Body of pancreas (tissue), 4 donors: ENCODE data around the gene OGFOD3. TPM values are rescaled to one million over a fixed set of nuclear protein-coding genes. Genes with fewer than 3 reads are reported as not detected.
"Not testable (repeated sequence)": the region's sequence is repeated elsewhere in the genome, so short reads cannot be mapped to it uniquely, and the experiment has no call there.

Experiments
- ATAC-seq: fragments of 150-250 bp; one replicate; pipeline ENCODE4 v1.9.1; 2016
- DNase-seq, 4 donors: peaks; one replicate each; pipeline ENCODE4 v3.0.0-alpha.2; 2019
- H3K27ac ChIP-seq, 4 donors: fragments of 200-600 bp; sonication (generic); 1 replicate in 3 of 4; 2 replicates in 1 of 4; pipeline versions ENCODE4 v1.5.1 to v1.6.1; 2016 to 2019; ENCODE audit warnings: mild to moderate bottlenecking in 1 of 4, mixed read lengths in 1 of 4, moderate library complexity in 1 of 4
- H3K27me3 ChIP-seq, 2 donors: fragments of 200-600 bp; sonication (generic); one replicate each; pipeline ENCODE4 v1.6.0; 2016; ENCODE audit warnings: mild to moderate bottlenecking in 1 of 2
- H3K36me3 ChIP-seq, 2 donors: fragments of 200-600 bp; sonication (generic); replicated peaks in 1 of 2; 2 replicates each; pipeline ENCODE4 v1.5.1; 2016; ENCODE audit warnings: low read depth in 2 of 2; ENCODE audit not compliant: insufficient read depth in 1 of 2
- H3K4me1 ChIP-seq: fragments of 200-600 bp; sonication (generic); one replicate; pipeline ENCODE4 v1.6.0; 2016
- H3K4me3 ChIP-seq, 2 donors: fragments of 200-600 bp; sonication (generic); 1 replicate in 1 of 2; 2 replicates in 1 of 2; pipeline ENCODE4 v1.5.1; 2016 to 2019
- H3K9me3 ChIP-seq, 3 donors: fragments of 200-600 bp; sonication (generic); 1 replicate in 2 of 3; 2 replicates in 1 of 3; pipeline ENCODE4 v1.5.1; 2016
- POLR2A ChIP-seq, 3 donors: fragments of 450-650 bp; IDR thresholded peaks; one replicate each; pipeline ENCODE4 v1.6.1; 2016; ENCODE audit warnings: antibody characterized with exemption in 3 of 3, mild to moderate bottlenecking in 2 of 3
- WGBS, 2 donors: methylation state at CpG; one replicate each; pipeline ENCODE4 v1.1.5; 2017; 5-methylcytosine and 5-hydroxymethylcytosine counted together
- intact Hi-C: fragments of 100-400 bp; cut with DNase I; formaldehyde crosslinking; loops from one replicate; pipeline ENCODE4 v1.15.1; 2023
- total RNA-seq, 2 donors: library from RNA; depleted of rRNA; stranded (reverse); fragments of >200 nt; gene quantifications; one replicate each; pipeline ENCODE4 v1.1.0, GENCODE V29; 2016
- TF ChIP-seq, protein P1 (sequence below), 7 experiments: fragments of 450-650 bp in 4 of 7; fragments of 200-600 bp in 3 of 7; sonication (generic) in 3 of 7; IDR thresholded peaks; one replicate each; pipeline ENCODE4 v1.5.1; 2016 to 2019; ENCODE audit warnings: antibody characterized with exemption in 7 of 7

The OGFOD3 gene
- total RNA-seq, 2 donors from 2014 or later, result 16.8 to 40.0 TPM

DNA sequence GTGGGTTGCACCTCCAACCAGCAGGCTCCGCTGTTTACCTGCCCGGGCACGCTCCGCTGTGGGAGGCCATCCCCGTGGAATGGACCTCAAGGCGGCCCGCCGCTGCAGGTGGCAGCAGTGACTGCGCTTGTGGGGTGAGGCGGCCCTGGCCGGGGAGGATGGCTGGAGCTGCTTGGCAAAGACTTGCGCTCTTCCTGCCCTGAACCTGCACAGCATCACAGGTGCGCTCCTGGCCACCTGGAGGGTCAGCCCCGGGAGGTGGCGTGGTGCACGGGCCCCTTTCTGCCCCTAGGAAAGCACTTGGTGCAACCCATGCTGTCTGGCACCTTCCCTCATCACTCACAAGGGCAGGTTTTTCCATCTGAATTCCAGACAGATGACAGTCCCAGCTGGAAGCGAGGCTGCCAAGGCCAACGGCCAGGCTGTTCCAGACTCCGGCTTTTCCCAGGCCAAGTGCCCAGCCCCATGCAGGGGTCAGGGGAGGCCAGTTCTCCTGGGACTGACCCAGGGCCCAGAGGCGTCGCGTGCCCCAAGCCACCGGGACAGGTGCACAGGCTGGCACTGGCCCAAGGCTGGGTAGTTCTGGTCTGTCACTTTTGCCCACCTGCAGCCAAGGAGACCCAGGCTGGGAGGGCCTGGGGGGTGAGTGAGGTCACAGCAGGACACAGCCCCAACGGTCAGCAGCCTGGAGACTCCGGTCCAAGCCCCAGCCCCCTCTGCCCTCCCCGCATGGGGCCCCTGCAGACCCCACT, 33.5 kb downstream of the OGFOD3 start:
- Histone ChIP-seq H3K4me1 (peaks cover 35% of the 10 kb centered on the region), H3K36me3 (no peaks in the 10 kb centered on the region), H3K27me3 (no peaks in the 10 kb centered on the region), H3K27ac (peak overlapping the region; percentile 46 to 91 (median 84)), H3K9me3 (no peaks in the 10 kb centered on the region), H3K4me3 (no peak overlapping the region)
- ATAC-seq (peak; percentile 89), DNase-seq (peak; percentile 85 to 90 (median 88))
- 0 to 21% methylated on average over 3 to 26 of the region's 26 CpGs for WGBS, 2 donors
- TF ChIP-seq, protein P1, sequence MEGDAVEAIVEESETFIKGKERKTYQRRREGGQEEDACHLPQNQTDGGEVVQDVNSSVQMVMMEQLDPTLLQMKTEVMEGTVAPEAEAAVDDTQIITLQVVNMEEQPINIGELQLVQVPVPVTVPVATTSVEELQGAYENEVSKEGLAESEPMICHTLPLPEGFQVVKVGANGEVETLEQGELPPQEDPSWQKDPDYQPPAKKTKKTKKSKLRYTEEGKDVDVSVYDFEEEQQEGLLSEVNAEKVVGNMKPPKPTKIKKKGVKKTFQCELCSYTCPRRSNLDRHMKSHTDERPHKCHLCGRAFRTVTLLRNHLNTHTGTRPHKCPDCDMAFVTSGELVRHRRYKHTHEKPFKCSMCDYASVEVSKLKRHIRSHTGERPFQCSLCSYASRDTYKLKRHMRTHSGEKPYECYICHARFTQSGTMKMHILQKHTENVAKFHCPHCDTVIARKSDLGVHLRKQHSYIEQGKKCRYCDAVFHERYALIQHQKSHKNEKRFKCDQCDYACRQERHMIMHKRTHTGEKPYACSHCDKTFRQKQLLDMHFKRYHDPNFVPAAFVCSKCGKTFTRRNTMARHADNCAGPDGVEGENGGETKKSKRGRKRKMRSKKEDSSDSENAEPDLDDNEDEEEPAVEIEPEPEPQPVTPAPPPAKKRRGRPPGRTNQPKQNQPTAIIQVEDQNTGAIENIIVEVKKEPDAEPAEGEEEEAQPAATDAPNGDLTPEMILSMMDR (IDR thresholded peaks at IDR 0.05), result peak in 6 of 7 experiments; percentile 13 to 81 (median 57)
- TF ChIP-seq POLR2A (IDR thresholded peaks at IDR 0.05), result peak in 1 of 3 donors; percentile 32
- intact Hi-C loops, result no loop called here

DNA sequence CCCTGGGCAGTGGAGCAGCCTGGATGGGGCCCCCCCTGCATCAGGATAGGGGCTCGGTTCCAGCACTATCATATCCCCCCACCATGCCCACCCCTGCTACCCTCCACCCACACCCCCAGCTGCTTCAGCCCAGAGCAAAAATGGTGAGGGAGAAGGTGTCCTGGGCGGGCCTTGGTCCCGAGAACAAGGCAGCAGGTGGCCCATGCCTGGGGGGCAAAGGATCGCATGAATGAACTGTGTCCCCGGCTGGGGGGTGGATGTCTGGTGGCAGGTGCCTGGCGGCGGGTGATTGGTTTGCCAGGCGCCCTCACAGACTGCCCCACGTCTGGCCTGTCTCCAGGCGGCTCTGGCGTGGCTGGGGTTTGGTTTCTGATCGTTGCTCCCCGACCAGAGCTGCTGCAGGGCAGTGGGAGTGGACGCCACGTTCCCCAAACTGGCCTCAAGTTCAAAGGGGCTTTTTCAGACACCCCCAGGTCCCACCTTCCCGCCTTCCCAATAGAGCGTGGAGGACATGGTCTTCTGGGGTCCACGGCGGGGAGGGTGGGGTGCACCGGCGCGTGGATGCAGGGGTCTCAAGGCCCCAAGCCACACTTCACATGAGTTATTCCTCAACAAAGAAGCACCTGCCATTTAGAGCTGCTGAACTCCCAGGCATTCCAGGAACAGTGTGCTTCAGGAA, 34.2 kb downstream of the OGFOD3 start:
- Histone ChIP-seq H3K4me1 (peaks cover 35% of the 10 kb centered on the region), H3K27ac (peak overlapping the region; percentile 46 to 91 (median 84)), H3K9me3 (no peaks in the 10 kb centered on the region), H3K27me3 (no peaks in the 10 kb centered on the region), H3K4me3 (no peak overlapping the region), H3K36me3 (no peaks in the 10 kb centered on the region)
- peak in 1 of 4 donors; percentile 36 for DNase-seq
- WGBS, 2 donors, result 16 to 31% methylated on average over 6 to 22 of the region's 22 CpGs
- intact Hi-C loops, result no loop called here
- no peak for ATAC-seq
- TF ChIP-seq, protein P1 (IDR thresholded peaks at IDR 0.05), result no peak
- peak in 1 of 3 donors; percentile 61 for TF ChIP-seq POLR2A (IDR thresholded peaks at IDR 0.05)

DNA sequence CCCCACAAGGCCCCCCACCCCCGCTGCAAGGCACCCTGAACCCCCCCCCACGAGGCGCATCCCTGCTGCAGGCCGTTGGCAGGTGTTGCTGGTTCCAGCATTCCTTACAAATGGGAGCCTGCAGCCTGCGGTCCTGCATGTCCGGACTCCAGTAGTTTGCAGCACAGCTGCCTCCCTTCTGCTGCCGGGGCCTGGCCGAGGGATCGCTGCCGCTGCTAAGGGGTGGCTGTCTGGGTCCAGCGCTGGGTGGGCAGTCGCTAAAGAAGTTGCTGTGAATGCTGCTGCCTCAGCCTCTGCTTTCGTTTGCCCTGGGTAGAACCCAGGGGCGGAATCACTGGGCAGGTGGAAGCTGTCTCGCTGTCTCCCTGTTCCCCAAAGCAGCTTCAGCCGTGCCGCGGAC, 35.0 kb downstream of the OGFOD3 start:
- H3K27me3 ChIP-seq, result no peaks in the 10 kb centered on the region

DNA sequence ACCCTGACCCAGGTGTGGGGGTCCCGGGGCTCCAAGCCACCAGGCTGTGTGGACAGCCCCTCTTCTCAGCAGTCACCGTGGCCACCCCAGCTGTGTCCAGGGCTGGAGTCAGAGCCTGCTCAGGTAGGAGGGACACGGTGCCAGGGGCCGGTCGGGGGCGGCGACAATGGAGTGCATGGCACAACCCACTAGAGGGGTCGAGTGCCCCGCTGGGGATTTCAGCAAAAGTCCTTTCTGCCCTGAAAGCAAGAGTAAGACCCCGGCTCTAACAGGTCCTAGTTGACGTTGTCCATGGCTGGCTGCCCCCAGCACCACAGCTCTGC, 35.5 kb downstream of the OGFOD3 start:
- Histone ChIP-seq H3K27me3 (no peaks in the 10 kb centered on the region), H3K4me3 (no peak overlapping the region), H3K9me3 (no peaks in the 10 kb centered on the region), H3K27ac (no peak overlapping the region), H3K4me1 (peaks cover 29% of the 10 kb centered on the region), H3K36me3 (no peaks in the 10 kb centered on the region)
- ATAC-seq (no peak), DNase-seq (no peak)
- intact Hi-C loops, result no loop called here
- no peak for TF ChIP-seq POLR2A (IDR thresholded peaks at IDR 0.05)
- TF ChIP-seq, protein P1 (IDR thresholded peaks at IDR 0.05), result no peak
- 75% methylated on average over 11 of the region's 11 CpGs; no CpG with 5 or more reads in 1 of the 2 donors for WGBS, 2 donors

More for the DNA sequence above, 35.0 kb downstream of the OGFOD3 start:
- no peak for TF ChIP-seq POLR2A (IDR thresholded peaks at IDR 0.05)
- TF ChIP-seq, protein P1 (IDR thresholded peaks at IDR 0.05), result no peak
- no peak overlapping the region for H3K27ac ChIP-seq
- H3K4me1 ChIP-seq, result peaks cover 34% of the 10 kb centered on the region
- no peaks in the 10 kb centered on the region for H3K36me3 ChIP-seq
- ATAC-seq (no peak), DNase-seq (no peak)
- intact Hi-C loops, result no loop called here
- H3K9me3 ChIP-seq, result no peaks in the 10 kb centered on the region
- no peak overlapping the region for H3K4me3 ChIP-seq
- WGBS, 2 donors, result 74% methylated on average over 17 of the region's 18 CpGs; no CpG with 5 or more reads in 1 of the 2 donors

DNA sequence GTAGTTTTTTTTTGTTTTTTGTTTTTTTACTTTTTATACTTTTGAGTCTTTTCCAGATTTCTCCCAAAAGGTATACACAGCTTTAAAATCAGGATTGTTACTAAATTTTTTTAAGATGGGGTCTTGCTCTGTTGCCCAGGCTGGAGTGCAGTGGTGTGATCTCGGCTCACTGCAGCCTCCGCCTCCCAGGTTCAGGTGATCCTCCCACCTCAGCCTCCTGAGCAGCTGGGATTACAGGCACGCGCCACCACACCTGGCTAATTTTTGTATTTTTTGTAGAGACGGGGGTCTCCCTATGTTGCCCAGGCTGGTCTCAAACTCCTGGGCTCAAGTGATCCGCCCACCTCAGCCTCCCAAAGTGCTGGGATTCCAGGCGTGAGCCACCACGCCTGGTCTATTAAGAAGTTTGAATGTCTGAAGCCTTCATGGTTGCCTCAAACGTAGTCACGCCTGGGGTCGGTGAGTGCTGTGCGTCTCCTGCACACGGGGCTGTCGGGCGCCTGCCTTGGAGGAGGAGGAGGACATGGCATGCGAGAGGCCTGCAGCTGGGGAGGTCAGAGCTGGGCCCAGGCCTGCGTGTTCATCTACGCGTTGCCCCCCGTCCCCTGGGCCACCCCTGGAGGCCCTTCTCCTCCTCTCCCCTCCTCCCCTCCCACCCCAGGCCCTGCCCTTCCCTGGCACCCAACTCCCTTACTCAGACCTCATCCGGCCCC, 36.0 kb downstream of the OGFOD3 start:
- H3K36me3 ChIP-seq, ATAC-seq, intact Hi-C loops, DNase-seq, H3K4me3 ChIP-seq, H3K9me3 ChIP-seq, H3K27ac ChIP-seq, H3K27me3 ChIP-seq: not testable (repeated sequence)
- H3K4me1 ChIP-seq, result peaks cover 25% of the 10 kb centered on the region
- WGBS, 2 donors, result 80 to 88% methylated on average over 16 to 20 of the region's 21 CpGs

DNA sequence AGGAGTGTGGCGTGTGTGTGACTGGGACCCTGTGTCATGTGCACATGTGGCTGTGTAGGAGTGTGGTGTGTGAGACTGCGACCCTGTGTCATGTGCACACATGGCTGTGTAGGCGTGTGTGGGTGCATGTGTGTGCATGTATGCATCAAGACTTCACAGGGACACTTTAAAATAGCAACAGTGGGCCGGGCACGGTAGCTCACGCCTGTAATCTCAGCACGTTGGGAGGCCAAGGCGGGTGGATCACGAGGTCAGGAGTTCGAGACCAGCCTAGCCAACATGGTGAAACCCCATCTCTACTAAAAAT, 36.7 kb downstream of the OGFOD3 start:
- DNase-seq, H3K27me3 ChIP-seq, H3K36me3 ChIP-seq, ATAC-seq, intact Hi-C loops, H3K4me3 ChIP-seq, H3K27ac ChIP-seq, H3K9me3 ChIP-seq: not testable (repeated sequence)
- 66 to 71% methylated on average over 9 to 10 of the region's 10 CpGs for WGBS, 2 donors
- peaks cover 25% of the 10 kb centered on the region for H3K4me1 ChIP-seq
